Peyer's patch (tissue), 4 donors: ENCODE results near the gene SMARCB1. TPM values are rescaled to one million over a fixed set of nuclear protein-coding genes. Genes with fewer than 3 reads are reported as not detected.

ENCODE experiments used
- DNase-seq, 3 donors: peaks; one replicate each; pipeline ENCODE4 v3.0.0-alpha.2; 2017 to 2019
- H3K27ac ChIP-seq, 4 donors: fragments of 200-600 bp; sonication (generic); one replicate each; pipeline ENCODE4 v1.5.1; 2016 to 2019
- H3K27me3 ChIP-seq, 2 donors: fragments of 200-600 bp; sonication (generic); one replicate each; pipeline ENCODE4 v1.5.1; 2019
- H3K36me3 ChIP-seq, 3 donors: fragments of 200-600 bp; sonication (generic); one replicate each; pipeline ENCODE4 v1.5.1; 2016 to 2019
- H3K4me1 ChIP-seq, 4 donors: fragments of 200-600 bp; sonication (generic); one replicate each; pipeline ENCODE4 v1.5.1; 2016 to 2019
- H3K4me3 ChIP-seq, 4 donors: fragments of 200-600 bp; sonication (generic); 1 replicate in 3 of 4; 2 replicates in 1 of 4; pipeline ENCODE4 v1.5.1; 2016 to 2019; ENCODE audit warnings: mild to moderate bottlenecking in 1 of 4
- H3K9me3 ChIP-seq, 4 donors: fragments of 200-600 bp; sonication (generic); one replicate each; pipeline ENCODE4 v1.5.1; 2016 to 2019; ENCODE audit warnings: mild to moderate bottlenecking in 1 of 4
- POLR2A ChIP-seq, 2 donors: fragments of 450-650 bp; IDR thresholded peaks; one replicate each; pipeline ENCODE4 v1.5.1; 2017; ENCODE audit warnings: antibody characterized with exemption in 2 of 2, mild to moderate bottlenecking in 2 of 2, moderate library complexity in 2 of 2
- total RNA-seq, 4 donors: library from RNA; depleted of rRNA; stranded (reverse); fragments of >200 nt; gene quantifications; one replicate each; pipeline ENCODE4 v1.1.0, GENCODE V29; 2016
- TF ChIP-seq, protein P1 (sequence below), 6 experiments: fragments of 450-650 bp in 4 of 6; fragments of 200-600 bp in 2 of 6; sonication (generic) in 1 of 6; IDR thresholded peaks; one replicate each; pipeline ENCODE4 v1.5.1; 2017 to 2019; ENCODE audit warnings: antibody characterized with exemption in 6 of 6, mild to moderate bottlenecking in 3 of 6, moderate library complexity in 1 of 6

SMARCB1 gene
- total RNA-seq, 4 donors from 2014 or later: 45.7 to 94.9 (median 77.0) TPM

DNA sequence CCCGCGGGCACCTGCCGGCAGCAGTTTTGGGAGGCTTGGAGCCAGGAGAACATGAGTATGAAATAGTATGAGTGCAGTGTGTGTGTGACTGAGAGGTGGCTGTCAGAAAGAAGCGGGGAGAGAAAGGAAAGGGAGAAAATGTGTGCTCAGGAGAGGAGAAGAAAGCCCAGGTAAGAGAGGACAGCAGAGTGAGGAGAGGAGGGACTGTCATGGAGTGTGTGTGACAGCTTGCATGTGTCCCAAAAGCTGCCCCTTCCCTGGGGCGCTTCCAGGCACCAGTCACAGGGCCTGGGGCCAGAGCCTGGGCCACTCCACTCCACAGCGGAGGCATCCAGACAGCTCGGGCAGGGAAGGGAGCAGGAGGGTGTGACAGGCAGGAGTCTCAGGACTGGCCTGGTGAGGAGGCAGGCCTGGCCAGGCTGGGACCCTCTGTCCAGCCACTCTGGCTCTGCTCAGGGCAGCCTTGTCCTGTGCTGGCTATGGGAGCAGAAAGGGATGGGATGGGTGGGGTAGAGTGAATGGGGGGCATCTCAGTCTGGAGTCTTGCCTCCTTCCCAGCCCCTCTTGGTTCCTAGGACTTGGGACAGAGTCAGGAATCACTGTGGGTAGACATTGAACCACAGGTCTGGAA is 13.2 kb upstream of the SMARCB1 start:
- Histone ChIP-seq H3K9me3 (no peaks in the 10 kb centered on the region), H3K27me3 (no peaks in the 10 kb centered on the region), H3K27ac (peak overlapping the region in 1 of 4 donors; percentile 77), H3K4me1 (peaks cover 0 to 39% (median 20%) of the 10 kb centered on the region in 4 donors), H3K36me3 (no peaks in the 10 kb centered on the region), H3K4me3 (peak overlapping the region in 2 of 4 donors; percentile 55 to 65)
- DNase-seq: no peak
- no peak for TF ChIP-seq POLR2A (IDR thresholded peaks at IDR 0.05)
- TF ChIP-seq, protein P1, sequence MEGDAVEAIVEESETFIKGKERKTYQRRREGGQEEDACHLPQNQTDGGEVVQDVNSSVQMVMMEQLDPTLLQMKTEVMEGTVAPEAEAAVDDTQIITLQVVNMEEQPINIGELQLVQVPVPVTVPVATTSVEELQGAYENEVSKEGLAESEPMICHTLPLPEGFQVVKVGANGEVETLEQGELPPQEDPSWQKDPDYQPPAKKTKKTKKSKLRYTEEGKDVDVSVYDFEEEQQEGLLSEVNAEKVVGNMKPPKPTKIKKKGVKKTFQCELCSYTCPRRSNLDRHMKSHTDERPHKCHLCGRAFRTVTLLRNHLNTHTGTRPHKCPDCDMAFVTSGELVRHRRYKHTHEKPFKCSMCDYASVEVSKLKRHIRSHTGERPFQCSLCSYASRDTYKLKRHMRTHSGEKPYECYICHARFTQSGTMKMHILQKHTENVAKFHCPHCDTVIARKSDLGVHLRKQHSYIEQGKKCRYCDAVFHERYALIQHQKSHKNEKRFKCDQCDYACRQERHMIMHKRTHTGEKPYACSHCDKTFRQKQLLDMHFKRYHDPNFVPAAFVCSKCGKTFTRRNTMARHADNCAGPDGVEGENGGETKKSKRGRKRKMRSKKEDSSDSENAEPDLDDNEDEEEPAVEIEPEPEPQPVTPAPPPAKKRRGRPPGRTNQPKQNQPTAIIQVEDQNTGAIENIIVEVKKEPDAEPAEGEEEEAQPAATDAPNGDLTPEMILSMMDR (IDR thresholded peaks at IDR 0.05): no peak

DNA sequence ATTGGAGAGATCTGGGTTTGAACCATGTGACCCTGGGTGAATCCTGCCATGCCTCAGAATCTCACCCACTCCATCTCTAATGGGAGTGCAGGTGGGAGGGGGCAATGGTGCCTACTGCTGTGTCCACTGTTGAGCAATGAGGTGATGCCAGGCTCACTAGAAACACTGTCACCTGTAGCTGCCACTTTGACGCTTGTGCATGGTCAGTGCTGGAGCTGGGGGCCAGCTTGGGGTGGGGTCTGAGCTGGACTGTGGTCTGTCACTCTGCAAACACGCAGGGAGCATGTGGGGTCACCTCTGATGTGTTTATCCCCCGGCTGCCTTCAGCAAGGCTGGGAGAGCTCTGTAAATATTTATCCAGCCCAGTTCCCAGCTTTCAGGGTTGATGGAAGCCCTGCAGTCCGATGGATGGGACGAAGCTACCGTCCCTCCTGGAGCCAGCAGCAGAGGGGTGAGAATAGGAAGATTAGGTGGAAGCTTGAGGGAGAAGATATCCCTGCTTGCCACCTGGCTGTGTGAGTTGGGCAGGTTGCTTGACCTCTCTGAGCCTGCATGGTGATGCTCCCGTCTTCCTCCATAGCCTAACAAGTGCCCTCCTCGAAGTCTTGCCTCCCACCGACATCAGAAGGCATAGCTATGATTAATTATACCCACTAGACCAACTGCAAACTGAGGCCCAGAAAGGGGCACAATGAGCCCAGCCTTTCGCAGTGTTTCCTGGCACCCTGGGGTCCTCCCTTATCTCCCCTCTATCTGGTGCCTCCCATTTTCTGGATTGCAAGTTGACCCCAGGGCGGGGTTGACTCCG is 12.4 kb upstream of the SMARCB1 start:
- TF ChIP-seq, protein P1 (IDR thresholded peaks at IDR 0.05): no peak
- TF ChIP-seq POLR2A (IDR thresholded peaks at IDR 0.05): no peak
- H3K4me1 ChIP-seq: peaks cover 0 to 32% (median 16%) of the 10 kb centered on the region in 4 donors
- no peak overlapping the region for H3K27ac ChIP-seq

DNA sequence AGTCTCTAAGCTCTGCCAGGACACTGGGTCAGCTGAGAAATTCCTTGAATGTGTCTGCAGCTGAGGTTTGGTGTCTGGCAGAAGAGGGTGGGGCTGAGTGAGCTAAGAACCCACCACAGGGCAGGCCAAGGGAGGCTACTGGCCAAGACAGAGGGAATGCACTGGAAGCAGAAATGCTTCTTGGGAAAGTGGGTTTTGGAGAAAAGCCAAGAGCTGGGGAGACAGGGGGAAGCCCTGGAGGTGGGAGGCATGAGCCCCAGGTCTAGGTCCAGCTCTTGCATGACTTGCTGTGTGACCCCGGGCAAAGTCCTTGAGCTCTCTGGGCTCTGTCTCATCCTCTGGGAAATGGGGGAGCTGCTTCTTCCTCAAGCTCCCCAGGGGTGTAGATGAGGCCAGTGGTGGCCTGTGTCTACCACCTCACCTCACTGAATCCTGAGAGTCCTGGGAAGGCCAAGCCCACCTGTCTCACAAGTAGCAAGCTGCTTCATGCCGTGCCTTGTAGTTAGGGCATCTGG is 11.8 kb upstream of the SMARCB1 start:
- no peak overlapping the region for H3K4me3 ChIP-seq
- TF ChIP-seq, protein P1 (IDR thresholded peaks at IDR 0.05): no peak
- TF ChIP-seq POLR2A (IDR thresholded peaks at IDR 0.05): no peak
- no peaks in the 10 kb centered on the region for H3K9me3 ChIP-seq
- peaks cover 0 to 31% (median 14%) of the 10 kb centered on the region in 4 donors for H3K4me1 ChIP-seq
- no peaks in the 10 kb centered on the region for H3K36me3 ChIP-seq
- no peak overlapping the region for H3K27ac ChIP-seq
- no peak for DNase-seq
- H3K27me3 ChIP-seq: no peaks in the 10 kb centered on the region

More for the DNA sequence above, 12.4 kb upstream of the SMARCB1 start:
- no peaks in the 10 kb centered on the region for H3K36me3 ChIP-seq
- H3K4me3 ChIP-seq: no peak overlapping the region
- no peak for DNase-seq
- H3K9me3 ChIP-seq: no peaks in the 10 kb centered on the region
- no peaks in the 10 kb centered on the region for H3K27me3 ChIP-seq

DNA sequence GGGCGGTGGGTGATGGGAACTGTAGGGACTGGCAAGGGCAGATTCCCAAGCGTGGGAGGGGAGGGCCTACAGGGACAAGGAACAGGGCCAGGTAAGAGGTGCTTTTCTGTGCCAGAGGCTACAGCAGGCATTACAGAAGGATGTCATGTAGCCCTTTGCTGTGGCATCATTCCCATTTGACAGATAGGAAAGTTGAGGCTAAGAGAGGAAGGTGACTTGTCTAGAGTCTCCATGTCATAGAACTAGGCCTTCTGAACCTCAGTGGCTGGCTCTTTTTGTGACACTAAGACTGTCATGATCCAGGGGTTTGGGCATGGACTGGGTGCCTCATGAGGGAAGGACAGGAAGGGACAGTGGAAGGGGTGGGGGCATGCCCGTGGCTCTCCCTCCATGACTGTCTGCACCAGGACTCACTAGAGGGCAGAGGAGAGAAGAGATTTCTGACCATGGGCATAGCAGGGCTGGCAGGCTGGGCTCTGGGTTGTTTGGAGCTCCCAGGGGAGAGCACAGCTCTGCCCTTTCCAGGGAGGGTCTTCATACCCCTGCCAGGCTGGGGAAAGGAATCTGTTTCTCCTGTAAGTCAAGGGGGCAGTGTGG is 10.9 kb upstream of the SMARCB1 start:
- Histone ChIP-seq H3K27me3 (no peaks in the 10 kb centered on the region), H3K36me3 (no peaks in the 10 kb centered on the region), H3K4me3 (no peak overlapping the region), H3K9me3 (no peaks in the 10 kb centered on the region), H3K4me1 (peaks cover 0 to 30% (median 14%) of the 10 kb centered on the region in 4 donors), H3K27ac (no peak overlapping the region)
- TF ChIP-seq, protein P1 (IDR thresholded peaks at IDR 0.05): no peak
- no peak for TF ChIP-seq POLR2A (IDR thresholded peaks at IDR 0.05)
- no peak for DNase-seq

DNA sequence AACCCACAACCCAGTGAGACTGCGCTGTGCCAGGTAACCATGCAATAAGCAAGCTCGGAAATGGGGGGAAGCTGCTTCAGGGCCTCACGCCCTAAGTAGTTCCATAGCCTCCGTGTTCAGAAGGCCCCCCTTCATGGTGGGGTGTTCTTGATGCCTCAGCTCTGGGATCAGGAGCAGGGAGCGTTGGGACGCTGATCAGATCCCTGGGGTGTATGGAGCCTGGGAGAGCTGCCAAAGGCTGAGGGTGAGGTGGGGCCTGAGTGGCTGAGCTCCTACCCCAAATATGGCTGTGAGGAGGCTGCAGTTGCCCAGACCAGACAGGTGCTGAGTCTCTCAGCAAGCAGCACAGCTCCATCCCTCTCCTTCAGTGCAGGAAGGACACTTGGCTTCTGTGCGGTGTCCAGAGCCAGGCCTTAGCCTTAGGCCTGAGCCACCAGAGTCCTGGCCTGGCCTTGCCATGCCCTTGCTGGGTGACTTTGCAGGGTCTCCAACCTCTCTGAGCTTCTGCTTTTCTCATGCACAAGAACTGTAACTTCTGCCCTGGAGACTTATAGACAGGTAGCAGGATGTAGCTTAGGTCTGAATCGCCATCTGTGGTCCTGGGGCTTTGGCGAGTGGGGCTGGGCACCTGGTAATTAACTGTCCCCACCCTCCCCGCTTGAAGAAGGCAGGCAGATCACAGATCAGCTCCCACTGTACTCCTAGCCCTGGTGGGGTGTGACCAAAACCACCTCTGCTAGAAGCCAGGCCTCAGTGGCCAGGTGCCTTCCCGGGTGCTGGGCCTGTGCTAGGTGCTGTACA is 8.8 kb upstream of the SMARCB1 start:
- Histone ChIP-seq H3K36me3 (no peaks in the 10 kb centered on the region), H3K27me3 (no peaks in the 10 kb centered on the region), H3K27ac (no peak overlapping the region), H3K4me3 (no peak overlapping the region), H3K9me3 (no peaks in the 10 kb centered on the region), H3K4me1 (peaks cover 0 to 19% (median 3%) of the 10 kb centered on the region in 4 donors)
- no peak for TF ChIP-seq POLR2A (IDR thresholded peaks at IDR 0.05)
- TF ChIP-seq, protein P1 (IDR thresholded peaks at IDR 0.05): no peak
- DNase-seq: no peak
